GM23338 (cell line): ENCODE data around the gene AP1M2. TPM values are rescaled to one million over a fixed set of nuclear protein-coding genes. Genes with fewer than 3 reads are reported as not detected.

ENCODE experiments used
- ATAC-seq: fragments of 200-7000 bp; cut with Tn5 transposase; 3 replicates; pipeline ENCODE4 v1.9.1; 2020
- DNase-seq: peaks from one replicate; pipeline ENCODE4 v3.0.0-alpha.2; 2015; ENCODE audit warnings: low spot score
- H2AFZ ChIP-seq: fragments of 200-600 bp; sonication (generic); 2 replicates; pipeline ENCODE4 v1.8.0; 2016; ENCODE audit warnings: antibody characterized with exemption, mild to moderate bottlenecking, moderate library complexity
- H3F3A ChIP-seq: fragments of 200-600 bp; sonication (generic); replicated peaks from 2 replicates; pipeline ENCODE4 v1.8.0; 2017; ENCODE audit warnings: antibody characterized with exemption, mixed run types, low read depth
- H3K27ac ChIP-seq: fragments of 200-600 bp; sonication (generic); 2 replicates; pipeline ENCODE4 v1.6.1; 2016; ENCODE audit warnings: low read depth
- H3K27me3 ChIP-seq: fragments of 200-600 bp; sonication (generic); 2 replicates; pipeline ENCODE4 v1.8.0; 2016; ENCODE audit warnings: mild to moderate bottlenecking, mixed run types, moderate library complexity; ENCODE audit not compliant: insufficient read depth
- H3K36me3 ChIP-seq: fragments of 200-600 bp; sonication (generic); 2 replicates; pipeline ENCODE4 v1.8.0; 2016; ENCODE audit warnings: mild to moderate bottlenecking; ENCODE audit not compliant: insufficient read depth
- H3K4me1 ChIP-seq: fragments of 200-600 bp; sonication (generic); 2 replicates; pipeline ENCODE4 v1.8.0; 2016; ENCODE audit warnings: mild to moderate bottlenecking, moderate library complexity; ENCODE audit not compliant: insufficient read depth
- H3K4me2 ChIP-seq: fragments of 200-600 bp; sonication (generic); 2 replicates; pipeline ENCODE4 v1.7.1; 2017; ENCODE audit warnings: mixed run types
- H3K4me3 ChIP-seq: fragments of 200-600 bp; sonication (generic); 2 replicates; pipeline ENCODE4 v1.6.1; 2016; ENCODE audit warnings: mixed run types
- H3K79me2 ChIP-seq: fragments of 200-600 bp; sonication (generic); replicated peaks from 2 replicates; pipeline ENCODE4 v1.8.0; 2017; ENCODE audit warnings: mild to moderate bottlenecking; ENCODE audit not compliant: insufficient read depth
- H3K9me2 ChIP-seq: fragments of 200-600 bp; sonication (generic); 2 replicates; pipeline ENCODE4 v1.8.0; 2017; ENCODE audit not compliant: insufficient read depth
- H4K20me1 ChIP-seq: fragments of 200-600 bp; sonication (generic); replicated peaks from 2 replicates; pipeline ENCODE4 v1.8.0; 2017; ENCODE audit warnings: mild to moderate bottlenecking; ENCODE audit not compliant: insufficient read depth
- H3K27ac Mint-ChIP-seq: 2 replicates; pipeline ENCODE4 v1.8.0; 2020; ENCODE audit warnings: inconsistent platforms, mild to moderate bottlenecking, moderate library complexity, mixed read lengths
- H3K27me3 Mint-ChIP-seq: 3 replicates; pipeline ENCODE4 v1.8.0; 2022; ENCODE audit warnings: low read depth, mild to moderate bottlenecking, moderate library complexity, mixed read lengths, inconsistent platforms; ENCODE audit not compliant: insufficient read depth, poor library complexity
- H3K36me3 Mint-ChIP-seq: 3 replicates; pipeline ENCODE4 v1.8.0; 2021; ENCODE audit warnings: low read depth, mild to moderate bottlenecking, inconsistent platforms, moderate library complexity, mixed read lengths
- H3K4me1 Mint-ChIP-seq: 3 replicates; pipeline ENCODE4 v1.8.0; 2020; ENCODE audit warnings: mild to moderate bottlenecking, inconsistent platforms, mixed read lengths
- H3K4me3 Mint-ChIP-seq: 3 replicates; pipeline ENCODE4 v1.8.0; 2021; ENCODE audit warnings: moderate library complexity, mild to moderate bottlenecking, inconsistent platforms, mixed read lengths
- H3K9me3 Mint-ChIP-seq: 3 replicates; pipeline ENCODE4 v1.8.0; 2020; ENCODE audit warnings: moderate library complexity, mild to moderate bottlenecking, inconsistent platforms, mixed read lengths
- CREB1 ChIP-seq: fragments of 250-450 bp; sonication (Bioruptor Pico); IDR thresholded peaks from 2 replicates; pipeline ENCODE4 v1.5.0; 2020; ENCODE audit warnings: low read depth, mild to moderate bottlenecking, moderate library complexity
- CTCF ChIP-seq, 2 experiments: fragments of 200-600 bp in 1 of 2; sonication (generic) in 1 of 2; conservative IDR thresholded peaks; 2 replicates each; pipeline versions ENCODE4 v1.5.1 to v1.6.1; 2016 to 2017; ENCODE audit warnings: antibody characterized with exemption in 2 of 2, low read depth in 2 of 2, mild to moderate bottlenecking in 2 of 2, moderate library complexity in 1 of 2
- EZH2 ChIP-seq: fragments of 200-600 bp; sonication (generic); IDR thresholded peaks from one replicate; pipeline ENCODE4 v1.8.0; 2017; ENCODE audit warnings: antibody characterized with exemption, mild to moderate bottlenecking, low read depth; ENCODE audit not compliant: unreplicated experiment
- EZH2phosphoT487 ChIP-seq: fragments of 200-600 bp; sonication (generic); IDR thresholded peaks from one replicate; pipeline ENCODE4 v1.8.1; 2018; ENCODE audit warnings: antibody characterized with exemption; ENCODE audit not compliant: unreplicated experiment
- JUNB ChIP-seq: IDR thresholded peaks from one replicate; pipeline ENCODE4 v1.6.1; 2016; ENCODE audit warnings: antibody characterized with exemption; ENCODE audit not compliant: unreplicated experiment
- NANOG ChIP-seq: IDR thresholded peaks from 2 replicates; pipeline ENCODE4 v1.6.1; 2016; ENCODE audit warnings: antibody characterized with exemption, borderline replicate concordance
- POLR2AphosphoS5 ChIP-seq: IDR thresholded peaks from 2 replicates; pipeline ENCODE4 v1.6.1; 2016; ENCODE audit warnings: antibody characterized with exemption, low read depth
- STAT1 ChIP-seq: IDR thresholded peaks from one replicate; pipeline ENCODE4 v1.6.1; 2016; ENCODE audit warnings: antibody characterized with exemption; ENCODE audit not compliant: unreplicated experiment
- ZNF114 ChIP-seq: fragments of 250-450 bp; sonication (Bioruptor Pico); IDR thresholded peaks from 2 replicates; pipeline ENCODE4 v1.5.0; 2020; ENCODE audit warnings: mild to moderate bottlenecking, moderate library complexity
- ZNF331 ChIP-seq: fragments of 250-450 bp; sonication (Bioruptor Pico); IDR thresholded peaks from 2 replicates; pipeline ENCODE4 v1.5.0; 2020; ENCODE audit warnings: low read depth, mild to moderate bottlenecking, moderate library complexity
- ZNF462 ChIP-seq: fragments of 250-450 bp; sonication (Bioruptor Pico); IDR thresholded peaks from 2 replicates; pipeline ENCODE4 v1.5.0; 2020; ENCODE audit warnings: mild to moderate bottlenecking, moderate library complexity
- polyA plus RNA-seq: library from polyadenylated mRNA; unstranded; fragments of >200 nt; fragmentation: Nextera tagmentation; extraction: Ambion mirVana; gene quantifications from 2 replicates; pipeline ENCODE4 v1.2.1, GENCODE V29; 2016
- total RNA-seq: library from RNA; depleted of rRNA; stranded (reverse); fragments of >200 nt; shearing (Covaris generic); gene quantifications from 2 replicates; pipeline ENCODE4 v1.2.3, GENCODE V29; 2014
- TF ChIP-seq, protein P1 (sequence below): IDR thresholded peaks from one replicate; pipeline ENCODE4 v1.6.1; 2018; ENCODE audit warnings: antibody characterized with exemption; ENCODE audit not compliant: unreplicated experiment
- TF ChIP-seq, protein P2 (sequence below): IDR thresholded peaks from 2 replicates; pipeline ENCODE4 v1.6.1; 2016; ENCODE audit warnings: antibody characterized with exemption

The AP1M2 gene
- total and polyA plus RNA-seq, 2 experiments from 2014 or later = 128 to 165 TPM

GRCh38 chr19:10544242-10544752, 42.8 kb downstream of the AP1M2 start:
- no peaks in the 10 kb centered on the region; the same call in 1 of the 2 replicates for H3K4me1 ChIP-seq
- H3K9me2 ChIP-seq = no peaks in the 10 kb centered on the region
- H3K4me3 ChIP-seq = peak overlapping the region; percentile 85
- DNase-seq = peak; percentile 37
- Mint-ChIP-seq H3K27me3 (peaks cover 6% of the 10 kb centered on the region), H3K4me1 (no peaks in the 10 kb centered on the region), H3K9me3 (no peaks in the 10 kb centered on the region), H3K4me3 (peak overlapping the region; percentile 87), H3K36me3 (peaks cover 19% of the 10 kb centered on the region; the same call in 2 of the 3 replicates), H3K27ac (no peak overlapping the region)
- no peaks in the 10 kb centered on the region for H3K36me3 ChIP-seq
- peak overlapping the region; percentile 69; the same call in 1 of the 2 replicates for H2AFZ ChIP-seq
- no peak for TF ChIP-seq EZH2
- TF ChIP-seq, protein P1, sequence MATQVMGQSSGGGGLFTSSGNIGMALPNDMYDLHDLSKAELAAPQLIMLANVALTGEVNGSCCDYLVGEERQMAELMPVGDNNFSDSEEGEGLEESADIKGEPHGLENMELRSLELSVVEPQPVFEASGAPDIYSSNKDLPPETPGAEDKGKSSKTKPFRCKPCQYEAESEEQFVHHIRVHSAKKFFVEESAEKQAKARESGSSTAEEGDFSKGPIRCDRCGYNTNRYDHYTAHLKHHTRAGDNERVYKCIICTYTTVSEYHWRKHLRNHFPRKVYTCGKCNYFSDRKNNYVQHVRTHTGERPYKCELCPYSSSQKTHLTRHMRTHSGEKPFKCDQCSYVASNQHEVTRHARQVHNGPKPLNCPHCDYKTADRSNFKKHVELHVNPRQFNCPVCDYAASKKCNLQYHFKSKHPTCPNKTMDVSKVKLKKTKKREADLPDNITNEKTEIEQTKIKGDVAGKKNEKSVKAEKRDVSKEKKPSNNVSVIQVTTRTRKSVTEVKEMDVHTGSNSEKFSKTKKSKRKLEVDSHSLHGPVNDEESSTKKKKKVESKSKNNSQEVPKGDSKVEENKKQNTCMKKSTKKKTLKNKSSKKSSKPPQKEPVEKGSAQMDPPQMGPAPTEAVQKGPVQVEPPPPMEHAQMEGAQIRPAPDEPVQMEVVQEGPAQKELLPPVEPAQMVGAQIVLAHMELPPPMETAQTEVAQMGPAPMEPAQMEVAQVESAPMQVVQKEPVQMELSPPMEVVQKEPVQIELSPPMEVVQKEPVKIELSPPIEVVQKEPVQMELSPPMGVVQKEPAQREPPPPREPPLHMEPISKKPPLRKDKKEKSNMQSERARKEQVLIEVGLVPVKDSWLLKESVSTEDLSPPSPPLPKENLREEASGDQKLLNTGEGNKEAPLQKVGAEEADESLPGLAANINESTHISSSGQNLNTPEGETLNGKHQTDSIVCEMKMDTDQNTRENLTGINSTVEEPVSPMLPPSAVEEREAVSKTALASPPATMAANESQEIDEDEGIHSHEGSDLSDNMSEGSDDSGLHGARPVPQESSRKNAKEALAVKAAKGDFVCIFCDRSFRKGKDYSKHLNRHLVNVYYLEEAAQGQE = no peak
- no peak for TF ChIP-seq ZNF114
- TF ChIP-seq ZNF331 (CRISPR knock-in tag) = no peak
- TF ChIP-seq, protein P2, sequence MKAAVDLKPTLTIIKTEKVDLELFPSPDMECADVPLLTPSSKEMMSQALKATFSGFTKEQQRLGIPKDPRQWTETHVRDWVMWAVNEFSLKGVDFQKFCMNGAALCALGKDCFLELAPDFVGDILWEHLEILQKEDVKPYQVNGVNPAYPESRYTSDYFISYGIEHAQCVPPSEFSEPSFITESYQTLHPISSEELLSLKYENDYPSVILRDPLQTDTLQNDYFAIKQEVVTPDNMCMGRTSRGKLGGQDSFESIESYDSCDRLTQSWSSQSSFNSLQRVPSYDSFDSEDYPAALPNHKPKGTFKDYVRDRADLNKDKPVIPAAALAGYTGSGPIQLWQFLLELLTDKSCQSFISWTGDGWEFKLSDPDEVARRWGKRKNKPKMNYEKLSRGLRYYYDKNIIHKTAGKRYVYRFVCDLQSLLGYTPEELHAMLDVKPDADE = no peak
- TF ChIP-seq STAT1 = no peak
- TF ChIP-seq NANOG = no peak
- TF ChIP-seq JUNB = no peak
- TF ChIP-seq CTCF (conservative IDR thresholded peaks at IDR 0.05; ENCODE audit: low read depth in 2 of 2) = no peak
- TF ChIP-seq POLR2AphosphoS5 = no peak
- no peak for TF ChIP-seq ZNF462 (CRISPR knock-in tag)
- TF ChIP-seq EZH2phosphoT487 = no peak
- no peak for TF ChIP-seq CREB1 (CRISPR knock-in tag)
- peak overlapping the region; percentile 82 for H3K4me2 ChIP-seq
- H4K20me1 ChIP-seq = peaks cover 3% of the 10 kb centered on the region; the same call in 1 of the 2 replicates
- no peaks in the 10 kb centered on the region for H3K27me3 ChIP-seq
- ATAC-seq = peak; percentile 6
- peaks cover 17% of the 10 kb centered on the region for H3K79me2 ChIP-seq
- H3F3A ChIP-seq = 0 out of 2 replicates have a peak, but pooled peaks cover 12% of the 10 kb centered on the region
- H3K27ac ChIP-seq = no peak overlapping the region
